HG03159 (cell line): ENCODE measurements around the gene THBS4.

Experiments
- ATAC-seq: cut with Tn5 transposase; IDR thresholded peaks from one replicate; pipeline ENCODE4 v1.9.1; 2021; ENCODE audit warnings: mild to moderate bottlenecking, moderate library complexity; ENCODE audit not compliant: unreplicated experiment

THBS4 gene

DNA sequence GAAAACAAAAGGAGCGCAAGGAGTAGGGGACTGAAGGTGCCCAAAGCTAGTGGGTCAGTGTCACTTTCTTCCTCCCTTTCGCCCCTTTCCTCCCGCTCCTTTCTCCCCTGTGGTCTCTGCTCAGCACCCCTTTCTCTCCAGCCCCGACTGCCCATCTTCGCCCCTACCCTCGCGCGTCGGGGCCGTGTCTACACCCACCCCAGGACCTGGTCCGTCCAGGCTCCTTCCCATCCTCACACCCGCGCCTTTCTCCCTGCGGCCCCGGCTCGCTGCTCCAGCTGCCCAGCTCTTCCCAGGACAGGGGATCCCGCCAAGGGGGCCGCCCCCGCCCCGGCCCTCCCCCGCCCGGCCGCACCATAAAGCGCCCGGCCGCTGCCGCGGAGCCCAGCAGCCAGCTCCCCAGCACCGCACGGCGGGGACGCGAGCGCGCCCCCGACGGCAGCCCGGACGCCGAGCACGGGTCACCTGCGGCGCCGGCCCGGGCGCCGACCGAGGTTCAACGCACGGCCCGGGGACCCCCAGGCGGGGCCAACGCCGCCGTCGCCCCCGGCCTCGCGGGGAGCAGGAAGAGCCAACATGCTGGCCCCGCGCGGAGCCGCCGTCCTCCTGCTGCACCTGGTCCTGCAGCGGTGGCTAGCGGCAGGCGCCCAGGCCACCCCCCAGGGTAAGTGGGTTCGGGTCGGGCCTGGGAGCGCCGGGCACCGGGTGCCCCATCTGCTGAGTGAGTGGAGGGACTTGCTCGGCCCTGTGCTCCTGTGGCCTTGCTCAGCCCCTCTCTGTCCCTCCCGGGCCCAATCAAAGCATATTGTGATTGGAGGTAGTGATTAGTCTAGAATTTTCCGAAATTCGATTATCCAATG lies at the start of gene THBS4:
Gene THBS4 (plus strand): TSS at position 387 of the 860 bp plus-strand sequence. CDS start 190 bp downstream, at position 577.
- ATAC-seq, result no peak

DNA sequence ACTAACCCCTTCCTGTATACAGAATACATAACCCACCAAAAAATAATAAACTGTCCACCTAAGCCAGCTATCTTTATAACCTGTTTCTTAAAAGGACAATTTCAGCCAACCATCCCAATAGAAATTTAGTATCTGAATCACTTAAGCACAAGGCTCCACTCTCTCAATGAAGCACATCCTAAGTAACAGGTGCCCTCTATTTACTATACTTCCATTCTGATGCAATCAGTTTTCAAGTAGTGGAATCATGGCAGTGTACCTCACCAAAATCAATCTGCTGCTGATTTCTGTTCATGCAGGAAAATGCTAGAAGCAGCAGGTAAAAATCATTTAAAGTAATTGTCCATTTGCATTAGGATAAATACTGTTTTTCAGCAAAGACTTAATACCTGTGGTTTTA lies 48.9 kb upstream of the THBS4 start:
- no peak for ATAC-seq

DNA sequence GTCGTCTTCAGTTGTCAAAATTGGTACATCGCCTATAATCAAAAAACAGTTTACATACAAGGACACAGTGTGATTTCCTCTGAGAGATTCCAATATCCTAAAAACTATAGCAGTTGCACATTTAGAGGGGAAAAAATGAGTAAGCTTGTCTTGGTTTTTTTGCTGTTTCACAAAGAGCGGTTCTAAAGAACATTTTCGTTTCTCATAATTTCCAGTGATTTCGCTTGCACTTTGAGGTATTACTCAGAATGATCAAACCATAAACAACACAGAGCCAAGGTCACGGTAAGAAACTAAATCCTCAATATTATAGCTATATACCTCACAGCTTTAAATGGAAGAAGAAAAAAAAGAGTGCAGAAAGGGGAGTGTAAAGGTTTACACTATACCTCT lies 44.9 kb upstream of the THBS4 start:
- peak; percentile 68 for ATAC-seq

DNA sequence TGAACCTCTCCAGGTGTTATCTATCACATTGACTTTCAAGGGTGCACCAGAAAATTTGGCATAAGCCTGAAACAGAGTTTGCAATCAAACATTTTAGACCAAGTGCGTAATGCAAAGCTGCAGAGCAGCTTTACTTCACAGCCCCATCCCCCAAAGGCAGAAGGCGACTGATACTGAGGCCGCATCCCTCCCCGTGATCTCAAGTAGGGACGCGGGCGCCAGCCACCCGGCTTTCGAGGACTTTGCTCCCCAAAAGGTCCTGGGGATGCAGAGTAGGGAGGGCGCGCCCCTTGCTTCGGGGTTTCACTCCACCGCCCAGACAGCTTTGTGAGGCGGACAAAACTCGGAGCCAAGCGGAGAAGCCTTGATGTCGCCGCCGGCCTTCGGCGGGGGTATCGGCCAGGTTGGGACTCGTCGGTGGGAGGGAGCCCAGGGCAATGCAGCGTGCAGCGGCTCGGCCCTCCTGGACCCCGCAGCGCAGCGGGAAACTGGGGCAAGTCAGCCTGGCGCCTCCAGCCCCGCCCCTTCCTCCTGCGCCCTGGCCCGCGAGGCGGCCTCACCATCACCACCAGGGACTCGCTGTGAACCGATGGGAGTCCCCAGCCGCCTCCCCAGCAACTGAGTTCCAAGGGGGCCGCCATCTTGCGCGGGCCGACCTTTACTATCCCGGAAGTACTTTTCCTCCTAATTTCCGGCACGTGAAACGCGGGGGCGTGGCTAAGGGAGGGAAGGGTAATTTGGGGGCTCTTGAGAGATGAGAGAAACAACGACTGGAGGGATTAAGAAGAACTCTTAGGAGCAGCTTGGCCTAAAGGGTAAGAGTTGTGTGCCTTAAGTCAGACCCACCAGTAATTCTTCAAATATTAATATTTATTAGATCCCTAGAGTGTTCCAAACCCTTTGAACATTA lies 44.3 kb upstream of the THBS4 start, which contains the start of gene MTX3:
Gene MTX3 (minus strand): TSS at position 665 of the 910 bp plus-strand sequence. CDS start 24 bp downstream, at position 641.
- ATAC-seq, result peak; percentile 84

DNA sequence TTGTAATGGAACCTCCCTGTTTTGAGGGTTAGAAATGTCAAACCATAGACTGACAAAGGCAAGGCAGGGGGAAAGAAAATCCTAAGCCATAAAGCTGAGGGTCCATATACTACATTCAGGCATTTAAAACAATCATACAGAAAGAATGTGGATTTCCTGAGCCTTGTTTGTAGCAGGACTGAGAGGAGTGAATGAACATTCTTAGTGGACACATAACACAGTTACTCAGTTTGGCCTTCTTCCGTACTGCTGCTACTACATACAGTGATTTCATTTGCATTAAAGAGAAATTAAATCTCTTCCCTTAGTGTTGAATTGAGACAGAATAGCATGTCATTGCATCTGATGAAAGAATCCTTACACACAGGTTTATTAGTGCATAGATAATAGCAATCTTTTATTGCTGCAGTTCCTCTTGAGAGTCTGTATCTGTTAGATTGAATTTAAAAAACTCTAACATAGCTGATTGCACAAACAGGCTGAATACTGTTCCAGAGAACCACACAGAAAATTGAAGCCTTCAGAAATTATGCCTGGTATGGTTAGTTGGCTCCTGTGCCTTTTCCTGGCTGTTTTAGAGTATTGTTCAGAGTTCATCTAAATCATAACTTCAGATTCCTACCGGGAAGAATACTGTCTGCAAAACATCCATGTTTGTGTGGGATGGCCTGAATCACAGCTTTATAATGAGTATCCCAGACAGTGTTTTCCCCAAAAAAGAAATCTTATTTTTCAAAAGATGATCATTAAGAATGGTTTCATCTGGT lies 42.1 kb upstream of the THBS4 start:
- ATAC-seq, result no peak

DNA sequence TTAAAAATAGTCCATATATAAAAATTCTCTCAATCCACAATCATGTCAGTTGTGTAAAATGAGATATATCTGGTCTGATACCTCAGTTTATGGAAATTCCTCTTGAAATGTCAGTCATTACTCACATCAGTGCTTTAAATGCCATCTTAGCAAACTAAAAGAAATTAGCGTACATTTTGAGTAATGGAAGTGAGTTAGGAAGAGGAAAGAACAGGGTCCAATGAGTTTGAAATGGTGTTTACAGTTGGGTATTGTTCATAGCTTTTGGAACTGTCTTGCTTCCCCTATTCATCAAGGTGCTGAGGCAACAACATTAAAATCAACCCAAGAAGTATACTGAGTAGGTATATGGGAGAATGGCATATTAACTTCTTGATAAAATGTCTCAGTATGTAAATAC lies 35.4 kb upstream of the THBS4 start:
- ATAC-seq, result no peak

DNA sequence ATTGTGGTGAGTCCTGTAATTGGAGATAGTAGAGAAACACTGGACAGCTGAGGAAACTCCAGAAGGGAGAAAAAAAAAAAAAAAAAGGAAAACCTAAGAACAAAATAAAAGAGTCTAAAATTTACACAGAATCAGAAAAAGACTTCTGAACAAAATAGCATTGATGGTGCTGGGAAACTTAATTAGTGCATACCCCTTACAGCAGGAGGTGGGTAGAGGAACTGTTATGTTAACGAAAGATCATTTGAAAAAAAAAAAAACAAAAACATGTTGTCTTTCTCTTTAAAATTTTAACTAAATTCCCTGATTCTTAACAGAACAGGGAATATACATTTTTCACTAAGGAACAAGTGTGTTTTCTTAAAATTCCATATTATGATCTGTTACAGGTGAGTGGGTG lies 32.5 kb upstream of the THBS4 start:
- no peak for ATAC-seq

DNA sequence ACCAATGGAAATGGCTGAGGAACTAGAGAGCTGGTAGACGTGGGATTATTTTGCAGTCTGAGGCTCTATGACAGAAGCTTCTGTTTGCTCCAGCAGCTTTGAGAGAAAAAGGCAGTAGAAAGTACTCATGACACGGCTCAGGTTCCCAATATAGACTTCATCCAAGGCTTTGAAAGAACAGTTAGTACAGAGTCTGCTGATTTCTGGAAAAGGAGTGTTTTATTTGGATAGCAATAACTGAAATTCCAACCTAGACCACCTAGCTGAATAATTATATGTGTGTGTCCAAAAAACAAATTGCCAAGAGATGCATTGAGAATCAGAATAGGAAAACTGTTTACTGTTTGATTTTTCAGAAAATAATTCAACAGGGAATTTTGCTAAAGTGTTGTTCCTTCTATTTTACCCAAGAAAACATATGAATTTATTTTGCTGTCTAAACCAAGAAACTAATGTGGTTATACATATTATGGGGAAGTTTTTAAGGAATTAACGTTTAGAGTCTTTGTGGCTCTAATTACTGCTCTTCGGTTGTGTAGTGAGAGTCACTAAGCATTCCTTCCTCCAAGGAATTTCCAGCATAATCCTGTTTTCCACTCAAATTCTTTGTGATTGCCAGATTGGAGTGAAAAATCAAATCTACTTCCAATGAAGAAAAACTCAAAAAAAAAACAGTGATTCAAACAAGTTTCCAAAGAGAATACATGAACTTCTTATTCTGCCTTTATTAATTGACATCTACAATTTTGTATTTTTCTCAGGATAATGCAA lies 26.0 kb upstream of the THBS4 start:
- no peak for ATAC-seq

DNA sequence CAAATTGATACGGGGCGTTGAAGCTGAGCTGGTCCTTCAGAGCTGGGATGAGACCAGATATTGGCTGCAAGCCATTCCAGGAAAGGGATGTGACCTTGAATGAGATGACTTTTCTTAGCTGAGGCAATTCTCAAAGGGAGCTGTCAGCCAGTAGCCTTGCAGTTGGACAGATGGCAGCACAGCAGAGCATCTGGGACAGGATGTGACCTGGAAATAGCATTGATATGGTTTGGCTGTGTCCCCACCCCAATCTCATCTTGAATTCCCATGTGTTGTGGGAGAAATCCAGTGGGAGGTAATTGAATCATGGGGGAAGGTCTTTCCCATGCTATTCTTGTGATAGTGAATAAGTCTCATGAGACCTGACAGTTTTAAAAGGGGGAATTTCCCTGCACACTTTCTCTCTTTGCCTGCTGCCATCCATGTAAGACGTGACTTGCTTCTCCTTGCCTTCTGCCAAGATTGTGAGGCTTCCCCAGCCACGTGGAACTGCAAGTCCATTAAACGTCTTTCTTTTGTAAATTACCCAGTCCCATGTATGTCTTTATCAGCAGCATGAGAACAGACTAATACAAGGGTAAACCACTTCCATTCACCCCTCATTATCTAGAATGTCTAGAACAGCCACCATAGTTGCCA lies 24.3 kb upstream of the THBS4 start:
- no peak for ATAC-seq

DNA sequence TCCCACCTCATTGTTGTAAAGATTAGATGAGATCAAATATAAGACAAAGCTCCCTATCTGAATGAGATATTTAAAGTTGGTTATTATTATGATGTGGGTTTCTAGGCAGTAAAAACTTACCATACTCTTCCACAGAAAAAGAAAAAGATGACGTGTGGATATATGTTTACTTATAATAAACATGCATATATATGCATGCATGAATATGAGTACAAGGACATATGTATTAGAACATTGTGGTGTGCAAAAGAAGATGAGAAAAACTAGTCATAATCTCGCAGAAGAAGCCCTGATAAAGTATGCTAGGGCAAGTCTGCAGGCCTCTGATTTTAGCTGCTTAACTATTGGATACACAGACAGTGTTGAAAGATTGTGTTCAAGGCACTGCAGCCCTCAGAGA lies 10.1 kb upstream of the THBS4 start:
- ATAC-seq, result no peak

DNA sequence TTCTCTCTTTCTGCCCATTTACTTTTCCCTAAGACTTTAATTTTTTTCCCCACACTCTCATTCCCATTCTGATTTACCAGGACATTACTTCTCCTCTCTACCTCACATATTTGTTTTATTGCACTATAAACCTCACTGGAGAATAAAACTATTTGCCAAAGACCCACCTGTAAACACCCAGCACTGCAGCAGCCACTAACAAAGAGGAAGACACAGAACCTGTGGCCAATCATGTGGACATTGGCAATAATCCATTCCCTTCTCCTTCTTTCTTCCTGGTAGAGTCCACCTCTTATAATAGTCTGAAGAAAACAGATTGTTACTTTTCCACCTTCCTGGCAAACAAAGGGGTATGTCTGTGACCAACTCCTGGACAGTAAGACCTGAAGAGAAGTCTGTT lies 8.3 kb upstream of the THBS4 start:
- no peak for ATAC-seq

DNA sequence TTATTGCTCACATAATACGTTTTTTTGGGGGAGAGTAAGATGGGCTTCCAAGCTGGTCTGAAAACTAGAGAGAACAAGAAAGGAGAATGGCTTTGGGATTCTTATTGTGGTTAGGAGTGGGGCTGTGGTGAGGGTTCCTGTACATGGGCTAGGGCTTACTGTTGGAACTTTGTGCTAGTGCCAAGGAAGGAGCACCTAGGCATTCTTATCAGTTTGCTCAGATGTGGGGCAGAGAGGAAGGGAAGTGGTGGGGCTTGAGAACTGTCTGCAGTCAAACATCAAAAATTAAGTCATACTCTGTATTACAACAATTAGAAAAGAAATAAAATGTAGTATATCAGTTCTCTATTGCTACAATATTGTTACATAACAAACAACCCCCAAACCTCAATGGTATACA lies 4.0 kb upstream of the THBS4 start:
- no peak for ATAC-seq

DNA sequence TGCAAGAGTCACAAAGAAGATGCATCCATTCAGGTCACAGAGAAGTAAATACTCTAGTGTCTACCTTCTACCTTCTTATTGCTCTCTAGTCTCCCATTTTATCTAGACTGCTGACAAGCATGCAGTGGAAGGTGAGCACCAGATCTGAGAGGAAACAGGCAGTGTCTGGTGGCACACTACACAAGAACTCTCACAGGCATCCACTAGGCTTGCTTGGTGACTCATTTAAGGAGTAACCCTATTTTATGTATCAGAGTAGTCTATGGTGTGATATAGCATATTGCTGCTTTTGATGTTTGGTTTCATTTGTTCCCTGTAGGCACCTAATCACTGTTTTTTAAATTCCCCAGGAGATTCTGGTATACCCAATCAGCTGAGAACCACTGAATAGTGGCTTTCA lies 1.6 kb upstream of the THBS4 start:
- ATAC-seq, result no peak

DNA sequence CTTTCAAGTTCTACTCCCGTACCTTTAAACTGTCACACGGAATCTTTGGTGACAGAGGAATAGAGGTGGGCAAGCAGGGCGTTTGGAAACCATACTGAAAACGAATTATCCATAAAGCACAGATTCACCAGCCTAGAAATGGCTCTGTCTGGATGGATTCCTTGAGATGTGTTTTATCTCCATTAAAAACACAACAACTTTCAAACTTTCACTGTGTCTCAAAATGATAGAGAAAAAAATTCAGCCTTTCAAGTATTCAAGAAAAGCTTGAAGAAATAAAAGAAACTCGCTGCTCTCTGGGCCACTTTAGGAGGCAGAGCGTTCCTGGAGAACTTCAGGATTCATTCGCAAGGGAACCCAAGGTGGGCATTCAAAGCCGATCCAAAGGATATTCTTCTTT lies 589 bp upstream of the THBS4 start:
- no peak for ATAC-seq

DNA sequence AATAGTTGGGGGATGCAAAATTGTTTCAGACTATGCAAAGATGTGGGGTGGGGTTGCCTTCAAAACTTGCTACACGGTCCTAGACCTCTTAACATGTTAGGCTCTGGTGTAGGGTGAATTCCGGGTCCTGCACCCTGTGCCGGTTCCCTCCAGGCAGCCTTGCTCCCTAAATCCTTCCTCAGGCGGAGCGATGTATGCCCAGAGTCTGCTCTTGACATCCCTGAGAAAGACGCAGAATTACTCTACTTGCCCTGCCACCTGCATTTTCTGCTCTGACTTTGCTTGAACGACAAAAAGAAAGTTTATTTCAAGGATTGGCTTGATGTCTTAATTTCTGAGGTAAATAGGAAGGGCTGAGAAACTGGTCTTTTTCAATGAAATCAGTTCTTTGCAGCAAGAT lies 691 bp downstream of the THBS4 start:
- no peak for ATAC-seq

DNA sequence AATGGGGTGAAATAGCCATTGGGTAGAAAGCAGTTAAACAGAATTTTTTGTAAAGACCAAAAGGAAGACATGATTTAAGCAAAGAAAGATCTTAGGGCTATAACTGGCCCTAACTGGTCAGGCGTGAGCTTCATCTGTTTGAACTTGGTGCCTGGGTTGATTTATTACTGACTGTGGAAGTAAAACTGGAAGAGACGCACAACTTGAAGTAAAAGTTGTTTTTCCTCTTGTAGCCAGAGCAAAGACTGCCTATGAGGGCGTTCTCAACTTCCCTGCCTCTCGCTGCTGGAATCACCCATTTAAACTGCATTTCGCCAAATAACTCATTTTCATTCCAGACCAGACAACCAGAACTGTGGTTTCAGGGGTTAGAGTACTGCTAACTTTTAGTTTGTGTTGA lies 1.5 kb downstream of the THBS4 start:
- ATAC-seq, result no peak

DNA sequence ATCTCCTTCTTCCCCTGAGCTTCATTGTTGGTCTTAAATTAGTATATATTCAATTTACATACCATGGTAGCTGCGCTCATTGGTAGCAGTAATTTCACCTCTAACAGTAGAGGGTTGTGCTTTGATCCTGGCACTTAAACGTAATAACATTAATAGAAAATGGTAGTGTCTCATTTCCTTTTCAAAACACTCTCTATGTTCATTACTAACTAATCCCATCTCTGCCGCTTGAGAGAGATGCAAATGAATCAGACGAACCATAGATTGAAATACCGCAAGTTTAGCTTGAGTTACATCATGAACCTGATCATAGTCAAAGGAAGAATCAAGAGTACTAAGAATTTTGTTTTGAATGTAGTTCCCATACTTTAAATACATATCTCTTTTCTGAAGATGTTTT lies 2.2 kb downstream of the THBS4 start:
- ATAC-seq, result no peak

DNA sequence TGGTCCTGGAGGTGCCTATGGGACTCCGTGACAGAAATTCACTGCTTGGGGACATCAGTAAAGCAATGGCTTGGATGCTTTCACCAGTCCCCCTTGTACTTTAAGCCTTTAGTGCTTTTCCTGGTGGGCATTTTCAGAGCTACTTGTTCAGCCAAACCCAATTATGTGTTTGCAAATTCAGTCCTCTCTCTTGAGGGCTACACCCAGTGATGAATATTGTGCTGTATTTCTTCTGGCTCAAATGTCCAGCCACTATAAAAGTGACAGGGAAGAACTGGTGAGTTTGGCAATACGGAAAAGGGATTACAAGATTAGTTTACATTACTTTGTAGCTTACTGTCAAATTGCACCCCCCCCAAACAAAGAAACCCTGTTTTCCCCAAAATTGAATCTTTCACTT lies 4.5 kb downstream of the THBS4 start:
- ATAC-seq, result no peak

DNA sequence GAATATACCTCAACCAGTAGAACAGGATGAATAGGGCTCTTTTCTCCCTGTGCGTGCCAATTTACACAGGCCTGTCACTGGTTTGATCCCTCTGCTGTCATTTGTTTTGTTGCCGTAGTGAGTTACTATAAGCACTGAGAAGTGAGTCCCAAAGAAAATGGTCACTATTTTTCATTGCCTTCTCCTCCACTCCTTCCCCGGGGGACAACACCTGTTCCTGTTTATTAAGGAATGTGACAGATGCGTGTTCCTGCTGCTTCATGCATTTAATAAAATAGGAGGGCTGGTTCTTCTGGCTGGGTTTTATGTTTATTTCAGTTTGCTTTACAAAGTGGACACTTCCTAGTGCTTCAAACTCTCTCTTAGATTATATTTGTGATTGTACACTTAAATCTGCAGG lies 6.4 kb downstream of the THBS4 start:
- no peak for ATAC-seq

DNA sequence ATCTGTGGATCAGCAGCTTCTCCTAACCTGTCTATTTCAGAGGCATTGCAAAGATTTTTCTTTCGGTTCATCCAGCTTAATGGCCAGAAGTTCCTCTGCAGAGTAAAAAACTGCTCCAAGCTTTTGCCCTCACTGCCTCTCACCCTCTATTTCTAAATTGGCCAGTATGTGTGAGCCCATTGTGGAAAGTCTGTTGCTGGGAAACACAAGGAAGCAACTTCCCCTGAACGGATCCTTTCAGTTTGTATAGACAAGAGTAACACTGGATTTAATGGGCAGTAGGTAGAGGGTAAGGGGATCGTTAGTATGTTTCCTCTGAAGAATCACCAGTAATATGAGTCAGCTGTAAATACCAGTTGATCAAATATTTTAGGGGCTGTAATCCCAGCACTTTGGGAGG lies 7.2 kb downstream of the THBS4 start:
- ATAC-seq, result no peak
